ENCODE measurements around the gene MSMB.
"Not testable (repeated sequence)": the region's sequence is repeated elsewhere in the genome, so short reads cannot be mapped to it uniquely, and the experiment has no call there.

DNA sequence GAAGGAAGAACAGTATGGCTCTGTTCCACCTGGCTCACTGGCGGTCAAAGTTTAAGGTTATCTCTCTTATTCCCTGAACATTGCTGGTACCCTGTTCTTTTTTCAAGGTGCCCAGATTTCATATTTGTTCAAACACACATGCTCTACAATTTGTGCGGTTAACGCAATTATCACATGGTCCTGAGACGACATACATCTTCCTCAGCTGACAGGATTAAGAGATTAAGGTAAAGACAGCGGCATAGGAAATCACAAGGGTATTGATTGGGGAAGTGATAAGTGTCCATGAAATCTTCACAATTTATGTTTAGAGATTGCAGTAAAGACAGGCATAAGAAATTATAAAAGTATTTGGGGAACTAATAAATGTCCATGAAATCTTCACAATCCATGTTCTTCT, 46.1 kb downstream of the MSMB start:
- TF ChIP-seq, protein P1, sequence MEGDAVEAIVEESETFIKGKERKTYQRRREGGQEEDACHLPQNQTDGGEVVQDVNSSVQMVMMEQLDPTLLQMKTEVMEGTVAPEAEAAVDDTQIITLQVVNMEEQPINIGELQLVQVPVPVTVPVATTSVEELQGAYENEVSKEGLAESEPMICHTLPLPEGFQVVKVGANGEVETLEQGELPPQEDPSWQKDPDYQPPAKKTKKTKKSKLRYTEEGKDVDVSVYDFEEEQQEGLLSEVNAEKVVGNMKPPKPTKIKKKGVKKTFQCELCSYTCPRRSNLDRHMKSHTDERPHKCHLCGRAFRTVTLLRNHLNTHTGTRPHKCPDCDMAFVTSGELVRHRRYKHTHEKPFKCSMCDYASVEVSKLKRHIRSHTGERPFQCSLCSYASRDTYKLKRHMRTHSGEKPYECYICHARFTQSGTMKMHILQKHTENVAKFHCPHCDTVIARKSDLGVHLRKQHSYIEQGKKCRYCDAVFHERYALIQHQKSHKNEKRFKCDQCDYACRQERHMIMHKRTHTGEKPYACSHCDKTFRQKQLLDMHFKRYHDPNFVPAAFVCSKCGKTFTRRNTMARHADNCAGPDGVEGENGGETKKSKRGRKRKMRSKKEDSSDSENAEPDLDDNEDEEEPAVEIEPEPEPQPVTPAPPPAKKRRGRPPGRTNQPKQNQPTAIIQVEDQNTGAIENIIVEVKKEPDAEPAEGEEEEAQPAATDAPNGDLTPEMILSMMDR (IDR thresholded peaks at IDR 0.05; ENCODE audit: low read depth, low read length) = not testable (repeated sequence)
- not testable (repeated sequence) for TF ChIP-seq POLR2A (IDR thresholded peaks at IDR 0.05; ENCODE audit: extremely low read depth, insufficient read length)
- TF ChIP-seq, protein P2, sequence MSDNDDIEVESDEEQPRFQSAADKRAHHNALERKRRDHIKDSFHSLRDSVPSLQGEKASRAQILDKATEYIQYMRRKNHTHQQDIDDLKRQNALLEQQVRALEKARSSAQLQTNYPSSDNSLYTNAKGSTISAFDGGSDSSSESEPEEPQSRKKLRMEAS (IDR thresholded peaks at IDR 0.05; ENCODE audit: low read depth, low read length) = not testable (repeated sequence)

All from NB4 (cell line).